Activated naive CD4-positive, alpha-beta T cell treated with anti-CD3 and anti-CD28 coated beads, Interleukin-2, amount 50 U/mL, for 24 hours (primary cell): ENCODE measurements around the gene INO80C.
"Not testable (repeated sequence)": the region's sequence is repeated elsewhere in the genome, so short reads cannot be mapped to it uniquely, and the experiment has no call there.

Experiments used
- H3K27ac Mint-ChIP-seq: one replicate; pipeline ENCODE4 v1.8.0; 2021; ENCODE audit warnings: mild to moderate bottlenecking, mixed read lengths
- H3K27me3 Mint-ChIP-seq: one replicate; pipeline ENCODE4 v1.8.0; 2021; ENCODE audit warnings: mixed read lengths
- H3K36me3 Mint-ChIP-seq: one replicate; pipeline ENCODE4 v1.8.0; 2021; ENCODE audit warnings: mixed read lengths
- H3K4me1 Mint-ChIP-seq: one replicate; pipeline ENCODE4 v1.8.0; 2021; ENCODE audit warnings: mixed read lengths
- H3K4me3 Mint-ChIP-seq: one replicate; pipeline ENCODE4 v1.8.0; 2021; ENCODE audit warnings: mild to moderate bottlenecking, mixed read lengths
- H3K9me3 Mint-ChIP-seq: one replicate; pipeline ENCODE4 v1.8.0; 2021; ENCODE audit warnings: mixed read lengths

The INO80C gene

GRCh38 chr18:35502052-35502451, 4.3 kb upstream of the INO80C start:
- H3K27ac Mint-ChIP-seq, result no peak overlapping the region
- H3K27me3 Mint-ChIP-seq, result peaks cover 2% of the 10 kb centered on the region
- H3K36me3 Mint-ChIP-seq, result no peaks in the 10 kb centered on the region
- H3K4me1 Mint-ChIP-seq, result peaks cover 14% of the 10 kb centered on the region
- no peaks in the 10 kb centered on the region for H3K9me3 Mint-ChIP-seq
- no peak overlapping the region for H3K4me3 Mint-ChIP-seq

- H3K4me3 Mint-ChIP-seq, result no peak overlapping the region
- no peaks in the 10 kb centered on the region for H3K36me3 Mint-ChIP-seq
- no peaks in the 10 kb centered on the region for H3K9me3 Mint-ChIP-seq
- H3K27me3 Mint-ChIP-seq, result peaks cover 2% of the 10 kb centered on the region
- no peak overlapping the region for H3K27ac Mint-ChIP-seq
- H3K4me1 Mint-ChIP-seq, result peaks cover 20% of the 10 kb centered on the region
Measured at GRCh38 chr18:35501369-35501768, 3.6 kb upstream of the INO80C start.

GRCh38 chr18:35500113-35500512, 2.4 kb upstream of the INO80C start:
- H3K27ac Mint-ChIP-seq, result no peak overlapping the region
- H3K4me3 Mint-ChIP-seq, result no peak overlapping the region
- no peaks in the 10 kb centered on the region for H3K9me3 Mint-ChIP-seq
- H3K4me1 Mint-ChIP-seq, result peaks cover 31% of the 10 kb centered on the region
- peaks cover 2% of the 10 kb centered on the region for H3K27me3 Mint-ChIP-seq
- no peaks in the 10 kb centered on the region for H3K36me3 Mint-ChIP-seq

GRCh38 chr18:35497027-35497369, 762 bp downstream of the INO80C start:
- Mint-ChIP-seq H3K4me3 (peak overlapping the region; percentile 100), H3K36me3 (no peaks in the 10 kb centered on the region), H3K27me3 (no peaks in the 10 kb centered on the region), H3K27ac (peak overlapping the region; percentile 100), H3K9me3 (no peaks in the 10 kb centered on the region), H3K4me1 (peaks cover 52% of the 10 kb centered on the region)

GRCh38 chr18:35495536-35496314, 2.0 kb downstream of the INO80C start:
- no peaks in the 10 kb centered on the region for H3K9me3 Mint-ChIP-seq
- H3K36me3 Mint-ChIP-seq, result no peaks in the 10 kb centered on the region
- no peaks in the 10 kb centered on the region for H3K27me3 Mint-ChIP-seq
- H3K4me1 Mint-ChIP-seq, result peaks cover 64% of the 10 kb centered on the region
- peak overlapping the region; percentile 8 for H3K27ac Mint-ChIP-seq
- peak overlapping the region; percentile 100 for H3K4me3 Mint-ChIP-seq

GRCh38 chr18:35494251-35495220, 3.2 kb downstream of the INO80C start:
- no peaks in the 10 kb centered on the region for H3K9me3 Mint-ChIP-seq
- no peak overlapping the region for H3K27ac Mint-ChIP-seq
- peak overlapping the region; percentile 17 for H3K4me3 Mint-ChIP-seq
- peaks cover 64% of the 10 kb centered on the region for H3K4me1 Mint-ChIP-seq
- H3K27me3 Mint-ChIP-seq, result no peaks in the 10 kb centered on the region
- H3K36me3 Mint-ChIP-seq, result peaks cover 3% of the 10 kb centered on the region

GRCh38 chr18:35491700-35492077, 6.1 kb downstream of the INO80C start:
- H3K4me1 Mint-ChIP-seq, result peaks cover 65% of the 10 kb centered on the region
- H3K36me3 Mint-ChIP-seq, result peaks cover 8% of the 10 kb centered on the region
- H3K9me3 Mint-ChIP-seq, result no peaks in the 10 kb centered on the region
- H3K27ac Mint-ChIP-seq, result no peak overlapping the region
- H3K4me3 Mint-ChIP-seq, result no peak overlapping the region
- H3K27me3 Mint-ChIP-seq, result no peaks in the 10 kb centered on the region

GRCh38 chr18:35490894-35491699, 6.7 kb downstream of the INO80C start:
- Mint-ChIP-seq H3K36me3 (peaks cover 8% of the 10 kb centered on the region), H3K4me3 (no peak overlapping the region), H3K27ac (no peak overlapping the region), H3K9me3 (no peaks in the 10 kb centered on the region), H3K27me3 (no peaks in the 10 kb centered on the region), H3K4me1 (peaks cover 59% of the 10 kb centered on the region)

- peaks cover 50% of the 10 kb centered on the region for H3K4me1 Mint-ChIP-seq
- H3K4me3 Mint-ChIP-seq, result no peak overlapping the region
- H3K9me3 Mint-ChIP-seq, result no peaks in the 10 kb centered on the region
- no peak overlapping the region for H3K27ac Mint-ChIP-seq
- H3K36me3 Mint-ChIP-seq, result peaks cover 11% of the 10 kb centered on the region
- H3K27me3 Mint-ChIP-seq, result no peaks in the 10 kb centered on the region
Measured at GRCh38 chr18:35489913-35490490, 7.8 kb downstream of the INO80C start.

GRCh38 chr18:35489281-35489680, 8.5 kb downstream of the INO80C start:
- peaks cover 47% of the 10 kb centered on the region for H3K4me1 Mint-ChIP-seq
- not testable (repeated sequence) for H3K9me3 Mint-ChIP-seq, H3K4me3 Mint-ChIP-seq, H3K27me3 Mint-ChIP-seq, H3K27ac Mint-ChIP-seq
- H3K36me3 Mint-ChIP-seq, result peaks cover 11% of the 10 kb centered on the region

GRCh38 chr18:35488396-35488795, 9.4 kb downstream of the INO80C start:
- H3K27ac Mint-ChIP-seq, H3K4me3 Mint-ChIP-seq, H3K9me3 Mint-ChIP-seq, H3K27me3 Mint-ChIP-seq: not testable (repeated sequence)
- peaks cover 11% of the 10 kb centered on the region for H3K36me3 Mint-ChIP-seq
- peaks cover 47% of the 10 kb centered on the region for H3K4me1 Mint-ChIP-seq

GRCh38 chr18:35487525-35487924, 10.2 kb downstream of the INO80C start:
- H3K27ac Mint-ChIP-seq, H3K9me3 Mint-ChIP-seq, H3K4me3 Mint-ChIP-seq, H3K27me3 Mint-ChIP-seq: not testable (repeated sequence)
- Mint-ChIP-seq H3K36me3 (peaks cover 11% of the 10 kb centered on the region), H3K4me1 (peaks cover 54% of the 10 kb centered on the region)

- Mint-ChIP-seq H3K4me1 (peaks cover 38% of the 10 kb centered on the region), H3K27ac (no peak overlapping the region), H3K27me3 (no peaks in the 10 kb centered on the region)
Measured at GRCh38 chr18:35485852-35486251, 11.9 kb downstream of the INO80C start.

GRCh38 chr18:35484034-35484433, 13.7 kb downstream of the INO80C start:
- no peak overlapping the region for H3K4me3 Mint-ChIP-seq
- no peaks in the 10 kb centered on the region for H3K27me3 Mint-ChIP-seq
- peaks cover 8% of the 10 kb centered on the region for H3K36me3 Mint-ChIP-seq
- peaks cover 37% of the 10 kb centered on the region for H3K4me1 Mint-ChIP-seq
- H3K27ac Mint-ChIP-seq, result peak overlapping the region; percentile 59
- no peaks in the 10 kb centered on the region for H3K9me3 Mint-ChIP-seq

More at GRCh38 chr18:35485852-35486251, 11.9 kb downstream of the INO80C start:
- peaks cover 11% of the 10 kb centered on the region for H3K36me3 Mint-ChIP-seq
- H3K9me3 Mint-ChIP-seq, result no peaks in the 10 kb centered on the region
- no peak overlapping the region for H3K4me3 Mint-ChIP-seq

GRCh38 chr18:35481960-35482366, 15.8 kb downstream of the INO80C start:
- Mint-ChIP-seq H3K9me3 (no peaks in the 10 kb centered on the region), H3K27me3 (no peaks in the 10 kb centered on the region), H3K36me3 (peaks cover 4% of the 10 kb centered on the region), H3K27ac (no peak overlapping the region), H3K4me3 (no peak overlapping the region), H3K4me1 (peaks cover 37% of the 10 kb centered on the region)
